ENCODE data around the gene LRMDA. TPM values are rescaled to one million over a fixed set of nuclear protein-coding genes. Genes with fewer than 3 reads are reported as not detected.

LRMDA gene
- total RNA-seq, 1 donor from 2014 or later, result 5.2 TPM

- no peak overlapping the region for H3K9ac ChIP-seq
- no peak overlapping the region for H3K27ac Mint-ChIP-seq
- peaks cover 36% of the 10 kb centered on the region for H3K4me1 Mint-ChIP-seq
- no peaks in the 10 kb centered on the region for H3K36me3 ChIP-seq
- no peaks in the 10 kb centered on the region for H4K20me1 ChIP-seq (ENCODE audit: low read depth)
- H3K79me2 ChIP-seq (ENCODE audit: low read depth), result no peaks in the 10 kb centered on the region
- H3K36me3 Mint-ChIP-seq, result peaks cover 4% of the 10 kb centered on the region
- peaks cover 6% of the 10 kb centered on the region for H3K9me3 Mint-ChIP-seq
- H3K27me3 ChIP-seq, result no peaks in the 10 kb centered on the region
- no peaks in the 10 kb centered on the region for H3K9me3 ChIP-seq (ENCODE audit: low read depth)
- H3K4me3 Mint-ChIP-seq, result no peak overlapping the region
- no peak overlapping the region for H3K4me2 ChIP-seq
- H3K27ac ChIP-seq, result no peak overlapping the region
- no peak overlapping the region for H2AFZ ChIP-seq (replicated peaks)
- no peak for DNase-seq (ENCODE audit: low spot score)
- peaks cover 4% of the 10 kb centered on the region for H3K27me3 Mint-ChIP-seq (ENCODE audit: insufficient read depth, low read depth)
- no peak overlapping the region for H3K4me3 ChIP-seq
- peaks cover 33% of the 10 kb centered on the region for H3K4me1 ChIP-seq
- TF ChIP-seq CTCF (IDR thresholded peaks at IDR 0.05) (no peak), EZH2 (IDR thresholded peaks at IDR 0.05) (no peak), EZH2phosphoT487 (IDR thresholded peaks at IDR 0.05) (no peak)
- peaks cover 4% of the 10 kb centered on the region for H3F3A ChIP-seq (ENCODE audit: low read depth)
Measured at GRCh38 chr10:76129213-76129612, 697.8 kb downstream of the LRMDA start.

- H3K79me2 ChIP-seq (ENCODE audit: low read depth), result no peaks in the 10 kb centered on the region
- H3K27ac Mint-ChIP-seq, result no peak overlapping the region
- peaks cover 6% of the 10 kb centered on the region for H3K9me3 Mint-ChIP-seq
- peaks cover 4% of the 10 kb centered on the region for H3K27me3 Mint-ChIP-seq (ENCODE audit: insufficient read depth, low read depth)
- no peak for TF ChIP-seq CTCF (IDR thresholded peaks at IDR 0.05)
- TF ChIP-seq EZH2phosphoT487 (IDR thresholded peaks at IDR 0.05), result no peak
- TF ChIP-seq EZH2 (IDR thresholded peaks at IDR 0.05), result no peak
- DNase-seq (ENCODE audit: low spot score), result peak; percentile 77
- H3K9me3 ChIP-seq (ENCODE audit: low read depth), result no peaks in the 10 kb centered on the region
- H3K36me3 ChIP-seq, result no peaks in the 10 kb centered on the region
- no peak overlapping the region for H2AFZ ChIP-seq (replicated peaks)
- H4K20me1 ChIP-seq (ENCODE audit: low read depth), result no peaks in the 10 kb centered on the region
- H3K4me3 Mint-ChIP-seq, result no peak overlapping the region
- peaks cover 4% of the 10 kb centered on the region for H3F3A ChIP-seq (ENCODE audit: low read depth)
- H3K4me1 Mint-ChIP-seq, result peaks cover 34% of the 10 kb centered on the region
- no peaks in the 10 kb centered on the region for H3K27me3 ChIP-seq
- peaks cover 33% of the 10 kb centered on the region for H3K4me1 ChIP-seq
- no peak overlapping the region for H3K9ac ChIP-seq
- no peak overlapping the region for H3K27ac ChIP-seq
- H3K36me3 Mint-ChIP-seq, result peaks cover 4% of the 10 kb centered on the region
- no peak overlapping the region for H3K4me3 ChIP-seq
- H3K4me2 ChIP-seq, result peak overlapping the region; percentile 31
Measured at GRCh38 chr10:76130892-76131291, 699.5 kb downstream of the LRMDA start.

GRCh38 chr10:76133597-76134255 is 702.3 kb downstream of the LRMDA start:
- H3F3A ChIP-seq (ENCODE audit: low read depth), result peaks cover 4% of the 10 kb centered on the region
- peak overlapping the region; percentile 15 for H2AFZ ChIP-seq (replicated peaks)
- DNase-seq (ENCODE audit: low spot score), result no peak
- H3K27ac ChIP-seq, result no peak overlapping the region
- no peaks in the 10 kb centered on the region for H3K36me3 ChIP-seq
- peaks cover 3% of the 10 kb centered on the region for H3K9me3 Mint-ChIP-seq
- H3K9ac ChIP-seq, result no peak overlapping the region
- no peak overlapping the region for H3K4me3 Mint-ChIP-seq
- no peaks in the 10 kb centered on the region for H3K27me3 ChIP-seq
- H3K27ac Mint-ChIP-seq, result peak overlapping the region; percentile 65
- H3K4me2 ChIP-seq, result no peak overlapping the region
- H3K79me2 ChIP-seq (ENCODE audit: low read depth), result no peaks in the 10 kb centered on the region
- peaks cover 2% of the 10 kb centered on the region for H3K36me3 Mint-ChIP-seq
- H3K9me3 ChIP-seq (ENCODE audit: low read depth), result no peaks in the 10 kb centered on the region
- peaks cover 4% of the 10 kb centered on the region for H3K27me3 Mint-ChIP-seq (ENCODE audit: insufficient read depth, low read depth)
- H3K4me3 ChIP-seq, result no peak overlapping the region
- peaks cover 33% of the 10 kb centered on the region for H3K4me1 ChIP-seq
- no peaks in the 10 kb centered on the region for H4K20me1 ChIP-seq (ENCODE audit: low read depth)
- H3K4me1 Mint-ChIP-seq, result peaks cover 20% of the 10 kb centered on the region
- TF ChIP-seq EZH2phosphoT487 (IDR thresholded peaks at IDR 0.05), result no peak

- peaks cover 24% of the 10 kb centered on the region for H3K4me1 Mint-ChIP-seq
- no peaks in the 10 kb centered on the region for H3K27me3 Mint-ChIP-seq (ENCODE audit: insufficient read depth, low read depth)
- no peak overlapping the region for H3K4me2 ChIP-seq
- H3K36me3 Mint-ChIP-seq, result no peaks in the 10 kb centered on the region
- peaks cover 2% of the 10 kb centered on the region for H3F3A ChIP-seq (ENCODE audit: low read depth)
- H4K20me1 ChIP-seq (ENCODE audit: low read depth), result no peaks in the 10 kb centered on the region
- no peaks in the 10 kb centered on the region for H3K79me2 ChIP-seq (ENCODE audit: low read depth)
- no peak overlapping the region for H3K27ac ChIP-seq
- DNase-seq (ENCODE audit: low spot score), result no peak
- no peaks in the 10 kb centered on the region for H3K27me3 ChIP-seq
- no peaks in the 10 kb centered on the region for H3K9me3 ChIP-seq (ENCODE audit: low read depth)
- no peaks in the 10 kb centered on the region for H3K36me3 ChIP-seq
- no peak overlapping the region for H3K9ac ChIP-seq
- peak overlapping the region; percentile 72 for H2AFZ ChIP-seq (replicated peaks)
- no peak for TF ChIP-seq EZH2 (IDR thresholded peaks at IDR 0.05)
- TF ChIP-seq CTCF (IDR thresholded peaks at IDR 0.05), result no peak
- TF ChIP-seq EZH2phosphoT487 (IDR thresholded peaks at IDR 0.05), result no peak
- H3K27ac Mint-ChIP-seq, result no peak overlapping the region
- H3K4me1 ChIP-seq, result peaks cover 15% of the 10 kb centered on the region
- H3K4me3 Mint-ChIP-seq, result no peak overlapping the region
- H3K4me3 ChIP-seq, result no peak overlapping the region
- peaks cover 3% of the 10 kb centered on the region for H3K9me3 Mint-ChIP-seq
Measured at GRCh38 chr10:76136961-76137360, 705.5 kb downstream of the LRMDA start.

Data from neural progenitor cell (in vitro differentiated cells).